Astrocyte (in vitro differentiated cells and primary cell): Measurements from ENCODE around the gene SEMA7A. TPM values are rescaled to one million over a fixed set of nuclear protein-coding genes. Genes with fewer than 3 reads are reported as not detected.

Source experiments
- DNase-seq: peaks from one replicate; pipeline ENCODE4 v3.0.0-alpha.2; 2010; ENCODE audit warnings: low read depth
- FAIRE-seq: peaks from 2 replicates; lab custom pipeline; 2011; peaks lifted over from hg19 to GRCh38; lab: Jason Lieb, UNC
- H2AFZ ChIP-seq: 2 replicates; pipeline ENCODE4 v1.6.0; 2012; ENCODE audit warnings: low read depth, low read length, inconsistent platforms
- H3K27ac ChIP-seq: 2 replicates; pipeline ENCODE4 v1.5.1; 2011; ENCODE audit warnings: low read depth, low read length, inconsistent platforms
- H3K27me3 ChIP-seq: 2 replicates; pipeline ENCODE4 v1.6.0; 2011; ENCODE audit warnings: low read length, inconsistent platforms; ENCODE audit not compliant: insufficient read depth
- H3K36me3 ChIP-seq: 2 replicates; pipeline ENCODE4 v1.5.1; 2011; ENCODE audit warnings: low read length, inconsistent platforms; ENCODE audit not compliant: insufficient read depth
- H3K4me1 ChIP-seq: 2 replicates; pipeline ENCODE4 v1.5.1; 2011; ENCODE audit warnings: low read length, inconsistent platforms; ENCODE audit not compliant: insufficient read depth
- H3K4me2 ChIP-seq: 2 replicates; pipeline ENCODE4 v1.6.0; 2012; ENCODE audit warnings: low read length, inconsistent platforms
- H3K4me3 ChIP-seq: 2 replicates; pipeline ENCODE4 v1.5.1; 2011; ENCODE audit warnings: low read depth, mild to moderate bottlenecking, low read length, inconsistent platforms; ENCODE audit not compliant: insufficient read depth
- H3K79me2 ChIP-seq: 2 replicates; pipeline ENCODE4 v1.6.0; 2012; ENCODE audit warnings: mild to moderate bottlenecking, low read length, inconsistent platforms; ENCODE audit not compliant: insufficient read depth
- H3K9ac ChIP-seq: 2 replicates; pipeline ENCODE4 v1.6.0; 2012; ENCODE audit warnings: mild to moderate bottlenecking, low read length, inconsistent platforms
- H3K9me3 ChIP-seq: 2 replicates; pipeline ENCODE4 v1.5.1; 2012; ENCODE audit warnings: low read depth, mild to moderate bottlenecking, low read length, inconsistent platforms; ENCODE audit not compliant: insufficient read depth
- H4K20me1 ChIP-seq: 2 replicates; pipeline ENCODE4 v1.6.0; 2012; ENCODE audit warnings: low read length, inconsistent platforms; ENCODE audit not compliant: insufficient read depth
- H3K27ac Mint-ChIP-seq: one replicate; pipeline ENCODE4 v1.8.0; 2021; ENCODE audit warnings: mild to moderate bottlenecking, mixed read lengths; ENCODE audit not compliant: unreplicated experiment
- H3K27me3 Mint-ChIP-seq: one replicate; pipeline ENCODE4 v1.8.0; 2021; ENCODE audit warnings: low read depth, mixed read lengths; ENCODE audit not compliant: unreplicated experiment
- H3K36me3 Mint-ChIP-seq: one replicate; pipeline ENCODE4 v1.8.0; 2021; ENCODE audit warnings: low read depth, mixed read lengths; ENCODE audit not compliant: unreplicated experiment
- H3K4me1 Mint-ChIP-seq: one replicate; pipeline ENCODE4 v1.8.0; 2021; ENCODE audit warnings: low read depth, mixed read lengths; ENCODE audit not compliant: unreplicated experiment
- H3K4me3 Mint-ChIP-seq: one replicate; pipeline ENCODE4 v1.8.0; 2021; ENCODE audit warnings: mild to moderate bottlenecking, moderate library complexity, mixed read lengths; ENCODE audit not compliant: unreplicated experiment
- H3K9me3 Mint-ChIP-seq: one replicate; pipeline ENCODE4 v1.8.0; 2021; ENCODE audit warnings: mild to moderate bottlenecking, mixed read lengths; ENCODE audit not compliant: unreplicated experiment
- EZH2 ChIP-seq: IDR thresholded peaks from 2 replicates; pipeline ENCODE4 v1.6.1; 2012; ENCODE audit warnings: mild to moderate bottlenecking, low read length, inconsistent platforms; ENCODE audit not compliant: insufficient read depth
- total RNA-seq: library from RNA; stranded (reverse); gene quantifications from 2 replicates; pipeline ENCODE4 v1.2.1, GENCODE V29; 2021
- TF ChIP-seq, protein P1 (sequence below): IDR thresholded peaks from 2 replicates; pipeline ENCODE4 v1.5.1; 2011; ENCODE audit warnings: low read depth, mild to moderate bottlenecking, inconsistent platforms, low read length, moderate library complexity; ENCODE audit not compliant: insufficient read depth

SEMA7A gene
- total RNA-seq, 1 donor from 2014 or later = 26.7 TPM

DNA sequence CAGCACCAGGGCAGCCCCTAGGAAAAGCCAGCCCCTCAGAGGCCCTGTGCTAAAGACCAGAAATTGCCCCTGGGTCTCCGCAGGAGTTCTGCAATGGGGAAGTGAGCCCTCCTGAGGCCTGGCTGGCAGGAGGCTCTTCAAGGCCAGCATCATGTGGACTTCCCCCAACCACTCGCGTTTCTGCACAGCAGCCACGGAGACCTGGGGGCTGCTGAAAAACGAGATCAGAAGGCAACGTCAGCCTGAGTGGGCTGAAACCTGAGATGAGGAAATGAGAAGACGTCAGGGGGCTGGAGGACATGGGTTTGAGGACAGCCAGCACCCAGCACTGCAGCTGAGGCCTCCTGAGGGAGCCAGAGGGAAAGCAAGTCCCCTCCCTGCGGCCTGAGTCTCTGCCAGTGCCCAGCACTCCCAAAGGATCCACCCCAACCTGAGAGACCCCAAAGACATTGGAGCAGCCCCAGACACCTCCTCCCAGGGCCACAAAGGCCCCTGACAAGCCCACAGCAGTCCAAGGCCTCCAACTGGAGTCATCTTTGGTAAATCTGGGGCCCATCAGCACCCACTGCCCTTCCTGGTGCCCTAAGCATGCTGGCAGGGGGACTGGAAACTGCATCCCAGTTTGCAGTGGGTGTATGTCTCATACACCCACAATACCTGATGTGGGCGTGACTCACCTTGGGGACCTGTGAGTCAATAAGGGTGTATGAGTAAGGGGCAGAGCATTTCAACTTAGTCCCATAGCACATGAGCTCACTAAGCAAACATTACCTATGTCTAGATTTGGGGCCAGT is 37.1 kb downstream of the SEMA7A start:
- Histone ChIP-seq H3K4me2 (peak overlapping the region; percentile 58), H3K27ac (peak overlapping the region; percentile 92), H4K20me1 (no peaks in the 10 kb centered on the region), H3K27me3 (no peaks in the 10 kb centered on the region), H2AFZ (no peak overlapping the region), H3K4me3 (no peak overlapping the region), H3K9ac (peak overlapping the region; percentile 76), H3K4me1 (peaks cover 76% of the 10 kb centered on the region), H3K36me3 (no peaks in the 10 kb centered on the region), H3K79me2 (no peaks in the 10 kb centered on the region), H3K9me3 (no peaks in the 10 kb centered on the region)
- FAIRE-seq = peak; percentile 63
- no peak overlapping the region for H3K4me3 Mint-ChIP-seq
- peaks cover 41% of the 10 kb centered on the region for H3K4me1 Mint-ChIP-seq
- peak; percentile 87 for DNase-seq
- TF ChIP-seq, protein P1, sequence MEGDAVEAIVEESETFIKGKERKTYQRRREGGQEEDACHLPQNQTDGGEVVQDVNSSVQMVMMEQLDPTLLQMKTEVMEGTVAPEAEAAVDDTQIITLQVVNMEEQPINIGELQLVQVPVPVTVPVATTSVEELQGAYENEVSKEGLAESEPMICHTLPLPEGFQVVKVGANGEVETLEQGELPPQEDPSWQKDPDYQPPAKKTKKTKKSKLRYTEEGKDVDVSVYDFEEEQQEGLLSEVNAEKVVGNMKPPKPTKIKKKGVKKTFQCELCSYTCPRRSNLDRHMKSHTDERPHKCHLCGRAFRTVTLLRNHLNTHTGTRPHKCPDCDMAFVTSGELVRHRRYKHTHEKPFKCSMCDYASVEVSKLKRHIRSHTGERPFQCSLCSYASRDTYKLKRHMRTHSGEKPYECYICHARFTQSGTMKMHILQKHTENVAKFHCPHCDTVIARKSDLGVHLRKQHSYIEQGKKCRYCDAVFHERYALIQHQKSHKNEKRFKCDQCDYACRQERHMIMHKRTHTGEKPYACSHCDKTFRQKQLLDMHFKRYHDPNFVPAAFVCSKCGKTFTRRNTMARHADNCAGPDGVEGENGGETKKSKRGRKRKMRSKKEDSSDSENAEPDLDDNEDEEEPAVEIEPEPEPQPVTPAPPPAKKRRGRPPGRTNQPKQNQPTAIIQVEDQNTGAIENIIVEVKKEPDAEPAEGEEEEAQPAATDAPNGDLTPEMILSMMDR = no peak
- no peak for TF ChIP-seq EZH2
- peaks cover 3% of the 10 kb centered on the region for H3K9me3 Mint-ChIP-seq
- H3K27me3 Mint-ChIP-seq = peaks cover 17% of the 10 kb centered on the region
- no peaks in the 10 kb centered on the region for H3K36me3 Mint-ChIP-seq
- peak overlapping the region; percentile 89 for H3K27ac Mint-ChIP-seq

DNA sequence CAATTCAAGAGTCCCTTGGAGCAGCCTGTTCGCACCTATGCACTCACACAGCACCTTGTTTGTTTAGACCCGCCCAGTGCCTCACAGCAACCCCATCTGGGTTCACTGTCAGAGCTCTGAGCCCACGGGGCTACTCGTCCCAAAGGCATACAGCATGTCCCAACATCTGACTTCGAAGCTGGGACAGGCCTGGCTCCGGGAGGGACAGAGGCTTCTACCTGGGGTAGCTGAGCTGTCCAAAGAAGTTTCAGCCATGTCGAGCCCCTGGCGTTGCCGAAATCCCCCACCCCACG is 37.7 kb downstream of the SEMA7A start:
- H3K4me2 ChIP-seq = peak overlapping the region; percentile 58
- peaks cover 5% of the 10 kb centered on the region for H3K9me3 Mint-ChIP-seq

More for the DNA sequence above, 37.7 kb downstream of the SEMA7A start:
- peaks cover 71% of the 10 kb centered on the region for H3K4me1 ChIP-seq
- H3K27me3 ChIP-seq = no peaks in the 10 kb centered on the region
- no peak overlapping the region for H3K27ac Mint-ChIP-seq
- peaks cover 17% of the 10 kb centered on the region for H3K27me3 Mint-ChIP-seq
- H3K9me3 ChIP-seq = no peaks in the 10 kb centered on the region
- no peak overlapping the region for H3K4me3 ChIP-seq
- TF ChIP-seq EZH2 = no peak
- TF ChIP-seq, protein P1 = no peak
- no peaks in the 10 kb centered on the region for H3K36me3 Mint-ChIP-seq
- FAIRE-seq = no peak
- no peak overlapping the region for H3K4me3 Mint-ChIP-seq
- H3K9ac ChIP-seq = peak overlapping the region; percentile 76
- peaks cover 40% of the 10 kb centered on the region for H3K4me1 Mint-ChIP-seq
- H4K20me1 ChIP-seq = no peaks in the 10 kb centered on the region
- H3K27ac ChIP-seq = peak overlapping the region; percentile 92
- H2AFZ ChIP-seq = no peak overlapping the region
- H3K79me2 ChIP-seq = no peaks in the 10 kb centered on the region
- DNase-seq = no peak
- no peaks in the 10 kb centered on the region for H3K36me3 ChIP-seq
